H1 (cell line): ENCODE data around the gene ASH1L. TPM values are rescaled to one million over a fixed set of nuclear protein-coding genes. Genes with fewer than 3 reads are reported as not detected.

Source experiments
- CHD7 ChIP-seq: fragments of 300-600 bp; sonication (generic); IDR thresholded peaks from 2 replicates; pipeline ENCODE4 v1.7.1; 2012; ENCODE audit warnings: low read length, moderate library complexity, mild to moderate bottlenecking, inconsistent platforms; ENCODE audit not compliant: insufficient replicate concordance
- EGR1 ChIP-seq: IDR thresholded peaks from 2 replicates; pipeline ENCODE4 v1.6.1; 2011; ENCODE audit warnings: low read depth, low read length, borderline replicate concordance
- KDM5A ChIP-seq: fragments of 200-600 bp; IDR thresholded peaks from 2 replicates; pipeline ENCODE4 v1.7.1; 2012; ENCODE audit warnings: mild to moderate bottlenecking, low read length, inconsistent platforms, mixed read lengths
- MAX ChIP-seq: IDR thresholded peaks from 2 replicates; pipeline ENCODE4 v1.6.1; 2012; ENCODE audit warnings: inconsistent platforms
- POLR2A ChIP-seq, 2 experiments: IDR thresholded peaks; 1 replicate in 1 of 2; 2 replicates in 1 of 2; pipeline ENCODE4 v1.6.1; 2011; ENCODE audit warnings: low read depth in 2 of 2, low read length in 2 of 2, mild to moderate bottlenecking in 2 of 2; ENCODE audit errors: control extremely low read depth in 1 of 2
- RNF2 ChIP-seq: fragments of 200-900, 300-1000 bp; sonication (generic); IDR thresholded peaks from 2 replicates; pipeline ENCODE4 v1.7.1; 2016; ENCODE audit warnings: borderline replicate concordance, low read depth, mild to moderate bottlenecking, antibody characterized with exemption, low read length; ENCODE audit not compliant: poor library complexity, severe bottlenecking; ENCODE audit errors: missing control alignments
- RXRA ChIP-seq: IDR thresholded peaks from 2 replicates; pipeline ENCODE4 v1.6.1; 2011; ENCODE audit warnings: low read depth, mild to moderate bottlenecking, low read length, moderate library complexity; ENCODE audit not compliant: insufficient read depth
- SAP30 ChIP-seq: fragments of 300-600 bp; sonication (generic); IDR thresholded peaks from 2 replicates; pipeline ENCODE4 v1.7.1; 2012; ENCODE audit warnings: low read length, moderate library complexity, mild to moderate bottlenecking, inconsistent platforms; ENCODE audit not compliant: insufficient read depth, insufficient replicate concordance
- SP1 ChIP-seq: IDR thresholded peaks from 2 replicates; pipeline ENCODE4 v1.6.1; 2011; ENCODE audit warnings: low read depth, low read length
- TBP ChIP-seq: IDR thresholded peaks from 2 replicates; pipeline ENCODE4 v1.6.1; 2011; ENCODE audit warnings: low read depth, low read length, improper control_type of control experiment
- polyA plus RNA-seq, 7 experiments: library from polyadenylated mRNA; depleted of rRNA in 3 of 7; stranded (reverse) in 5 of 7; unstranded in 2 of 7; fragments of >200 nt in 5 of 7; fragments of 200-250 nt in 2 of 7; gene quantifications; 1 replicate in 5 of 7; 2 replicates in 1 of 7; 4 replicates in 1 of 7; pipeline versions ENCODE4 v1.2.1 to v1.2.3, GENCODE V29; 2011 to 2013; ENCODE audit warnings: missing spikeins in 2 of 7, mixed read lengths in 2 of 7
- total RNA-seq: library from RNA; stranded (reverse); fragmentation: NEBNext Ultra II Directional; extraction: Animal tissue kit (Norgen Biotek cat#: 25700); gene quantifications from 2 replicates; pipeline ENCODE4 v1.2.1, GENCODE V29; 2021

Gene ASH1L
- total and polyA plus RNA-seq, 2 of the 8 experiments (the other 6 are each of a cell fraction or from before 2014, with no cell fraction given) = 7.5 to 27.6 TPM

DNA sequence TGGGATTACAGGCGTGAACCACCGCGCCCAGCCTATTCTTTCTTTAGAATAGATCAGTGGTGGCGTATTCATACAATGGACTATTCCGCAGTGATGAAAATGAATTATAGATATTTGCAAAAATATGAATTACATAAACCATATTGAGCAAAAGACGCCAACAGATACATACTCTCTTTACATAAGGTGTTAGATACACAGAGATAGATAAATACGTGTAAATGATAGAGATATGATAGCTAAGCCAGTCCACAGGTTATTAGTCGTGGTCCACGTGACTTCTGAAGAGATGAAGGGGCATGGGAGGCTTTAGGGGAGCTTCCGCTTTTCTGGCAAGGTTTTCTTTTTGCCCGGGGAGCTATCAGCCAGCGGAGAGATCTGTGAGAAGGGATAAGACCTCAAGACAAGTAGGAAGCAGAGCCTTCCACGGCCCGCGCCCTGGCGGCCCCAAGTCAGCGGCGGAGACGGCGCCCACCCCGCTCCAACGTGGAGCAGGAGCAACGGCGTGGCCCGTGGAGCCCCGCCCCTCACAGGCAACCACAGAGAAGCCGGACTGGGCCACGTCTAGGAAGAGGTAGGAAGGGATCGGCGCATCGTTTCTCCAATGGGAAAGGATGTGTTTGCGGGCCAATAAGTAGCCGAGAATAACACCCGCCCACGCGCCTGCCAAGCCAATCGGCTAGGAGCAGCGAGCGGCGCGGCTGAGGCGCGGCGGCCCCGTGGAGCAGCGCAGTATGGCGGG lies 47.1 kb upstream of the ASH1L start, which contains the start of gene MSTO1 (continued):
- TF ChIP-seq CHD7 = no peak
- TF ChIP-seq RXRA = no peak
- TF ChIP-seq RNF2 = no peak
- TF ChIP-seq SAP30 = no peak
- TF ChIP-seq TBP = no peak
- TF ChIP-seq EGR1 = peak; percentile 15; the same call in 1 of the 2 replicates
- TF ChIP-seq KDM5A = no peak
- peak in 1 of 2 experiments; percentile 60; a peak in 2 of 3 replicates for TF ChIP-seq POLR2A (IDR thresholded peaks at IDR 0.05; ENCODE audit: control extremely low read depth in 1 of 2, low read depth in 2 of 2, low read length in 2 of 2)
- peak; percentile 77; the same call in 1 of the 2 replicates for TF ChIP-seq SP1
- TF ChIP-seq MAX = peak; percentile 42
